GM12801 (cell line): ENCODE data around the gene DNAI4.

Experiments
- CTCF ChIP-seq: IDR thresholded peaks from one replicate; pipeline ENCODE4 v1.5.1; 2011; ENCODE audit warnings: control low read depth; ENCODE audit not compliant: insufficient read length; ENCODE audit errors: extremely low read depth

The DNAI4 gene

GRCh38 chr1:66809245-66809644 is 115.4 kb downstream of the DNAI4 start:
- TF ChIP-seq CTCF = no peak

DNA sequence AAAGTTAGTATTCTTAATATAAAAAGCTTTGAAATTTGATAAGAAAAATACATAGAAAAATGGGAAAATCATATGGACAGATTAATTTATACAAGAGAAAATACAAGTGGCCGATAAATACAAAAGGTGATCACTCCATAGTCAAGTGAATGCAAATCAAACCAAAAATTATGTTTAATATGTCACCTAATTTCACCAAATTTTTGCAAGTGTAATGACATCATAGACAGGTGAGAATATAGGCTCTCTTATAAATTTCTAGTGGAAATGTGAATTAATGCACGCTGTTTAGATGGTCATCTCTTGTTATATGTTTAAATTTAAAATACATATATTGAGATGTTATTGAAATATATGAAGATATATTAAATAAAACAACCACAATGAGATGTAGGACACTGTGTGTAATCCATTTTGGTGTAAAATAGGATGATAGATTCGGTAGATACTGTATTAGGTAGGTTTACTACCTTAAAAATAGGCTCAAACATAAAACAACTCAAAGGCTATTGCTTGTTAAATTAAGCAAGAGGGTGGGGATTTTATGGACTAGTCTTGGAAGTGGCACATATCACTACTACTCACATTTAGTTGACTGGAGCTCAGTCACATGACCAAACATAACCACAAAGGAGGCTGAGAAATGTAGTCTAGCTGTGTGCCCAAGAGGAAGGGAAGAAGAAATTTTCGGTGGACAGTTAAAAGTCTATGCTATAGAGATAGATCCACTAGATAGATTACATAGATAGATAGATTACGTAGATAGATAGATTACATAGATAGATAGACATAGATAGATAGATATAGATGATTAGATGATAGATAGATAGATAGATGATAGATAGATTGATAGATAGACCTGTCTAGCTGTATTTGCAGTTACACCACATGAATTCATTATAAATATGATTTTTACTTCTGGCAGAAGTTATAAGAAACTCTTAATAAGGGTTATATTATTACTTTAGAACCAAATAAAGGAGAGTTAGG is 132.7 kb downstream of the DNAI4 start:
- TF ChIP-seq CTCF = no peak

DNA sequence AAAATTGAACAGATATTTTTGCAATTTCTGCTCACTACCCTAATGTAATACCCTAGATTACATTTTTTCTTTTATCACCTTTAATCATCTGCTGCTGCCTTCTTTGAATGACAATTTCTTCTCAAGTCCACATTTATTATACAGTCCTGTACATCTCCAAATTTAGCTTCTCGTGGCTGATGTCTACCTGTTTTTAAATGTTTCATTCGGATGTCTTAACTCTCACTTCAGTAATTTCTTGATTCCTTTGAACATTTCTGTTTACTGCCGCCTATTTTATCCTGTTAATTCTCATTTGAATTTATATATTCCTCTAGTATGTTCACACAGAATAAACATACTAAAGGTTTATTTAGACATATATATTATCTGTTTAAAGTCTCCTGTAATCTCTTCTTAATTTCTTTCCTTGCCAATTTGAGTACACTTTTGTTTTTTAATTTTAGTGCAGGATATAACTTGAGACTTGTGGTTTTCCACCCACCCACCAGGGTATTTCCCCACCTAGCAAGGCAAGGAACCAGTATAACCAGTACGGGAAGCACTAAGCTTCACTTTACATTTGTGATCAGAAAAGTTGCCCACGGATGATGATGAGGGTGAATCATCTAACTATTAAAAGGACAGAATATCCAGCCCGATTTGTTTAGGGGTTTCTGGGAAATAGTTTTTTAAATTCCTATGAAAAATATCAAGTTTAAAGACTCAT is 136.3 kb downstream of the DNAI4 start:
- TF ChIP-seq CTCF = no peak

DNA sequence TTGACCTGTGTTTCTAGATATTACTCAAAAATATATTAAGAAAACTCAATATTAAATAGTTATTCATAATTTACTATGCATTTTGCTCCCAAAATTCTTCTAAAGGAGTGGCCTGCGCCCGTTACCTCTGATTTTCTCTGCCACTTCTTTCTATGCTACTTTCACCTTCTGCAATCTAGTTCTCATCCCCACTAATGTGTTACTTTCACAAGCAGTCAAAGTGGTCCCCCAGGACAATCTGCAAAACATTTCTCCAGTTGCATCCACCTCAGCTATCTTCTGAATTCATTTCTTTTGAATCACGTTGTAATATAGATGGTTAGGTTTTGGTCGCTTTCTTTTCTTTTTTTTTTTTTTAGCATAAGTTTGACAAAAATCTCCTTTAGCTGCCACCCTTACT is 137.0 kb downstream of the DNAI4 start:
- TF ChIP-seq CTCF = no peak

GRCh38 chr1:66779475-66780078 is 145.1 kb downstream of the DNAI4 start:
- no peak for TF ChIP-seq CTCF

DNA sequence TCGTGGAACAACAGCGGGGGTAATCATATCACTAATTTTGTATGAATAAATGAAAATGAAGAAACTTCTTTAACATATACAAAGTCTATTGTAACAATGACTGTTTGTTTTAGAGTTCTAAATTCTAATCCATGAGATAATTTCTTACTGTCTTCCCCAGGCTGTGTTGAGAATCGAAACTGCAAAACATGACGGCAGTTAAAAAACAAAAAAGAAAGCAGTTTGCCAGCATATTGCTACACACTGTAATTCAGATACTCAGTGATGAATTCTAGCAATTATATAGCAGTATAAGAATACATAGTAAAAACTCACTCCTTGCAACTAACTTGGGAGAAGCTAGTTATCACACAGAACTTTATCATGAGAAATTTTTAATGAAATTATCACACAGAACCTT is 145.7 kb downstream of the DNAI4 start:
- no peak for TF ChIP-seq CTCF

DNA sequence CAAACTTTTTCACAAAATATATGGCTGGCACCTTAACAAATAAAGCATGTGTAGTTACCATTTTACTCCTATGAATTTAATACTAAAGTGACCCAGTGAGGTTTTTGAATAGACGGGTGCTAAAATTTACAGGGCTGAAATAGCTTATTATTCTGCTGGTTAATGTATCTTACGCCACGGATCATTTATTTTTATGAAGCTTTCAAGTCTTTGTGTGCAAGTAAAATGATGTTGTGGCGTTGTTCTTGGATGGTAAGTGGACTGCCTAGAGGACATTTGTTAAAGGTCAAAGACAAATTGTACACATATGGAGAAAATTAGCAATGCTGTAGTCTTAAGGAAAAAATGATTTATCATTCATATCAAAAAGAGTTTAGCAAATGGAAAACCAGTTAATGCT is 146.4 kb downstream of the DNAI4 start:
- no peak for TF ChIP-seq CTCF
